HG03066 (cell line): Measurements from ENCODE around the gene DNAH8.

Experiments used
- ATAC-seq: cut with Tn5 transposase; IDR thresholded peaks from one replicate; pipeline ENCODE4 v1.9.1; 2021; ENCODE audit warnings: low read depth; ENCODE audit not compliant: unreplicated experiment

The DNAH8 gene

DNA sequence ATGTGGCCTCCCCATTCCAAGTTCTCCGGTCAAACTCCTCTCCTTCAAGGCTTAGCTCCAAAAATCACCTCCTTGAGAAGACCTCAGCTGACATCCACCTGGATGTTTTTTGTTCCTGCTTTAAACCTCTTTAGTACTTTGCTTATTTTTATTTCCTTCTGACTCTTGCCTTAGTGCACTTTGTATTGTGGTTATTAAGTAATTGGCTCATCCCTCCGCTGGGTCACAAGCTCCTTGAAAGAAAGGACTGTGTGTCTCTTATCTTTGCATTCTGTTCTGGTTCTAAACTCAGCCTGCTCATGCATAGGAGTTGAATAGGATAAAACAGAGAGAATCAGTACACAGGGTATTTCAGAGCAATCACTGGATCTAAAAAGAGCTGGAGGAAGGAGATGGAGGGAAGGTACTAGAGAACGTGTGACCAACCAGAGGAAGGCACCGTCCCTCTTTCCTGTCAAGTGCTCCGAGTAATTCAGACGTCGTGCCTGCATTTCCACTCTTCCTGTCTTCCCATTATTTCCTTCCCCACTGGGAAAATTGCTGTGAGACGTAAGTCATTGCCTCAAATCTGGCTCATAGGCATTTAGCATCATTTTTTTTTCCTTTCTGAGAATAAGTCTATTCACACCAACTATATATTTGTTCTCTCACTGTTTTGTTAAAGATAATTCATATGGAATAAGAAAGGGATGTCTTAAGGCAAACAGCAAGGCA is 273.8 kb downstream of the DNAH8 start:
- ATAC-seq, result no peak

DNA sequence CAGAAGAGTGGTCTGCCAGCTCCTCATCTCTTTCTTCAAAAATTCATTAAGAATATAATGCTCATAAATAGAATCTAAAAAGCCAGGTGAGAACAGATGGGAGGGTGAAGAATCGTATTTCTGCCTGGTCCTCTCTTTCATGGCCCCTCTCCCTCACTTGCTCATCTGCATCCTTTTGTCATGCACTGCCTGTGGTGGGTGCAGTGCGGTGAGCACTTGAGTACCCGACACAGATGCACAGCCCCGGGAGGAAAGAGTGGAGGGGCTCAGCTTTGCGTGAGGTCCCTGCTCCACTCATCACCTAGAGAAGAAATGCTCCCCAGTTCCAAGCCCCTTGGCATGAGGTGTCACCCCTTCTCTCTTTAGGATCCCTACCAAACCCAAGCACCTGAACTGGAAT is 275.4 kb downstream of the DNAH8 start:
- no peak for ATAC-seq

DNA sequence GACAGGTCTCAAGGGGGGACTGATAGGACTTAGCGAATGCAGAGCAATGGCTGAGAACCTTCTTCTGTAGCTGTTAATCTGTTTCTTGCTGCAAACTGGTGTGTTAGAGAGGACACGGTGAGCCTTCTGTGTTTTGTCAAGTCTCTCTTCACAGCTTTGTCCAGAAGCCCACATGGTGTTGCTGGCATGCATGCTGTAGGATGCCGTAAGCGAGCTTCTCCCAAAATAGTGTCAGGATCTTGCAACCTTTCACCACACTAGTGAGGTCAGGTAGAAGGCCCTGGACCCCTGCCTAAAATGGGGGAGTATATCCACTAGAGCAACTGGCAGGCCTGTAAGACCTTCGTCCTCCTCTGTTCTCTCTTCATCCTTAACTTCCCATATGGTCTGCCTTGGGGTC is 281.6 kb downstream of the DNAH8 start:
- no peak for ATAC-seq

DNA sequence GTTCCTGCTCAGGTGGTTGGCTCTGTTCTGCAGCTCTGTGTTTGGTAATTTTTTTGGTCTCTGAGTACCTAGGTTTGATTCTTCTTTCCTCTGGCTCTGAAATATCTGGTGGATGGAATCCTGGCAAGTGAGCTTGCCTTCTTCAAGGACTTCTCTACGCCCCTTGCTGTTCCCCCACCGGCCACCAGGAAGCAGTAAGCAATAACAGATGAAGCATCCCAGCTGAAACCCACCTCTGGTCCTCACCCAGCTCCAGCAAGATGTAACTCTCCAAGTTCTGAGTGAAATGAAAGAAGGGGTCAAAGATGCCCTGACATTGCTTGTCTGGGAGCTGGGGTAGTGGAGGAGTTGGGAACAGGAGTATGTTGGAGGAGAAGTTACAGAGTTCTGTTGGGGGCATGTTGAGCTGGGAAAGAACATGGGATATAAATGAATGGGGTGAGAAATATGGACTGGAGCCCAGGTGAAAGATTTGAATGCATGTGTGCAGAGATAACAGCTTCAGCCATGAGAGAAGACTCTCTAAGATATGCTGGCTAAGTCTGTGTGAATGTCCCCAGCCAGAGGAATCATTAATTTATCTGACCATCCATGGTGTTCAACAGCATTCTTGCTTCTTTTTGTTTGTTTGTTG is 282.1 kb downstream of the DNAH8 start:
- ATAC-seq, result no peak

DNA sequence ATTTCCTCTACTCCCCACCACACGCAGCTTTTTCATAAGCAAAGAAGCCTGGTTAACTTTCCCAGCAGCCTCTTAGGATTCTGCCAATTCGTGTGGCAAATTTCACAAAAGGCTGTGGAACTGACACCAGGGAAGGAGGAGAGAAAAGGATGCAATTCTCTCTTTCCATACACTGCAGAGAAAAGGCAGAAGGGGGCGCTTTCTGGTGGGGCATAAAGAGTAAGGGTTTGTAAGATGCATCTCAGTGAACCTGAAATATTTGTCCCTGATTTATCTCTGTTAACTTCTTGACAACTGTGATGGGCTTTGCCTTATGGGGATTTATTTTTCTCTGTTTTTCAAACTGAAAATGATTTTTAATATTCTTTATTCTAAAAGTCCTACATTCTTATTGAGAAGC is 288.0 kb downstream of the DNAH8 start:
- no peak for ATAC-seq

DNA sequence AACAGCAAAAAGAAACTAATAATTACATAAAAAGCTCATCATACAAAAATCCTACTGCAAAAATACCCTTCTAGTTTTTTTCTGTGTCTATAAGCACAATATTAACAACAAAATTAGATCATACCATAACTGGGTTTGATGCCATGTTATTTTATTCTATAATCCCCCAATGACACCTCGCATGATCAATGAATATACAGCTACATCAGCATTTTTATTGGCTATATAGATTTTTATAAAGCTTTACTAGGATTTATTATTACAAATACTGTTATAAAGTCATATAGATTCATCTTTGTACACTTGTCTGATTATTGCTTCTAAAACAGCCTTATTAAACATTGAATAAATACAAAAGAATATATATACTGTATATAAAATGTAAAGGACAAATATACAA is 288.4 kb downstream of the DNAH8 start:
- no peak for ATAC-seq

DNA sequence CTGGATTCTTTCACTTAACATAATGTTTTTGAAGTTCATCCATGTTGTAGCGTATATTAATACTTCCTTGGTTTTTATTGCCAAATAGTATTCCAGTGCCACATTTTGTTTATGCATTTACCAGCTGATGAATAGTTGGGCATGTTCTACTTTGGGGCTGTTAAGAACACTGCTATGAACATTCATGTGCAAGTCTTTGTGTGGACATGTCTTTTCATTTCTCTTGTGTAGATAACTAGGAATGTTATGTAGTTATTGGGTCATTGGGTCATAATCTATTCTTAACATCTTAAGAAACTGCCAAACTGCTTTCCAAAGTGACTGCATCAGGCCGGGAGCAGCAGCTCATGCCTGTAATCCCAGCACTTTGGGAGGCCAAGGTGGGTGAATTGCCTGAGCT is 289.7 kb downstream of the DNAH8 start:
- ATAC-seq, result no peak

DNA sequence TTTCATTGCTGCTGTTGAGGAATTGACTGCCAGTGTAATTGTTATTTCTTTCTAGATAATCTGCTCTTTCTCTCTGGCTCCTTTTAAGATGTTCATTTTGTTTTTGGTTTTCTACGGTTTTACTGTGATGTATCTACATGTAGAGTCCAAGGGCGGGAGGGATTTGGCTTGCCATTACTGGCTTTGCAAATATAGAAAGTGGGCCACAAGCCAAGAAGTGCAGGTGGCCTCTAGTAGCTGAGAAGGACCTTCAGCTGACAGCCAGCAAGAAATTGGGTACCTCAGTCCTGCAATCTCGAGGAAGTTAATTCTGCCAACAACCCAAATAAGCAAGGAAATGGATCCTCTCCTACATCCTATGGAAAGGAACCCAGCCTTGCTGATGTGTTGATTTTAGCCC is 290.7 kb downstream of the DNAH8 start:
- ATAC-seq, result no peak

DNA sequence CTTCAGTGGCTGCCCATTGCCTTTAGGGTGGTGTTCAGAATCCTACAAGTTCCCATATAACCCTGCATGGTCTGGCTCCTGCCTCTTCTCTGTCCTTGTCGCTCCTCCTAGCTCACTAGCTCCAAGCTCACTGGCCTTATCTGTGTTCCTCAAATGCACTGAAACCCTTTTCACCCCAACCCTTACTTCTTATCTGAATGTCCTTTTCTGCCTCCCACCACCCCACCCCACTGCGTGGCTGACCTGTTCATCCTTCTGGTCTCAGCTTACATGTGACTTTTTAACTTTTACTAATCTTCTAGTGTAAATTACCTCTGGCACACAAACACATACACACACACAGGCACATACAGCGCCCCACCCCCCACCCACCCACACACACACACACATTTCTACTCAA is 292.5 kb downstream of the DNAH8 start:
- no peak for ATAC-seq

DNA sequence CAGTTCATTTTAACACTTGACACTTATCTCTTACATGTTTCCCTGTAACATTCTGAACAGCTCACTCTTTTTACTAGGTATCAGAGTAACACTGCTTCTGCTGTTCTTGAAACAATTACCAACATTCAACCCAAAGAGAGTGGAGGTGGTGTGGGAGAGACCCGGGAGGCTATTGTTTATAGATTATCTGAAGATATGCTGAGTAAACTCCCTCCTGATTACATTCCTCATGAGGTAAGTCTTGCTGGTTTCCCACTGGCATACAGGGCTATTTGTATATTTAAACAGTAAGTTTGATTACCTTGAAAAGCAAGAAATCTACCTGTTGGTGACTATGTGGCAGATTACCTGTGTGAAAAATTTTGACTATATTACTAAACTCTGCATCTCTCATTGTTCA is 293.6 kb downstream of the DNAH8 start:
- ATAC-seq, result no peak

DNA sequence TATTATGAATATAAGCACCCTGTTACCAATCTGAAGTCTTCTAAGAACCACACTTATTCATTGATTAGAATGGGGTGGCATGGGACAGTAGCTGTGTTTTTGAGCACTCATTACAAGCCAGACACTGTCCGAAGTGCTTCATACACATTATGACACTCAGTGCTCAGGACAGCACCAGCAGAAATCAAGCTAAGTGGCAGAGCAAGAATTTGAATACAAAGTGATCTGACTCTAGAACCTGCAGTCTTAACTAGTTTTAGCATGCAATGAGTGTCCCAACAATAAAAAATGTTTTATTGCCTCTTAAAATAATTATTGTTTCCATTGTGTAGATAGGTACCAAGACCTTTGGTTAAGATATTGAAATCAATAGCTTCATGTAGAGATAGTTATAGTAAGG is 294.4 kb downstream of the DNAH8 start:
- no peak for ATAC-seq

DNA sequence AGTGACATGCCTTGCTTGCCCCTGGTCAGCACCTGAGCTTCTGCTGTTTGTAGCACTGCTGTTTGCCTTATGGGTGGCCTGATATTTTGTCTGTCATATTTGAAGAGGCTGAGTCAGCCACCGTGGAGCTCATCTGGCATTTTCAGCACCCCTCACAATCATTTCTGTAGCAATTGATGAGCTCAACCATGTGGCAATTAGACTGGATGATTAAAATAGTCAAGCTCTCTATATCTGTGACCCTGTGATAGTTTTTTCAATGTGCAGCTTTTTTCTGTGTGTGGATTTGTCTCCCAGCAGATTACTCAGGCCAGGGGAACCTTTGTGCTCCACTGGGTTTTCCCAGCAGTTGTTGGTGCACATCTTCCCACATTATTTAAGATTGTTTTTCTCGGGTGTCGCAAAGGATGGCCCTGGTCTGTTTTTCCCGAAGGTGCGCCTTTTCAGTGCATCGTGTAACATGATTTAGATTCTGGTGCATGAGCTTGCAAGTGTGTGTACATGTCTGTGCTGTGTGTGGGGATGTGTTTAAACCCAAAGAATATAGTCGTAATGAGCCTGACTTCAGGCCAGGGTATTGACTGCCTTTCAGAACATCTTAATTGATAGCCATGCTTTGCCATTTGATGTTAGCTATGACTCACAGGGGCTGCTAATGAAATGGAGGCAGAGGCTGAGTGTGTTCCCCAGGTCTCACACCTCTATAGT is 301.9 kb downstream of the DNAH8 start:
- ATAC-seq, result no peak

DNA sequence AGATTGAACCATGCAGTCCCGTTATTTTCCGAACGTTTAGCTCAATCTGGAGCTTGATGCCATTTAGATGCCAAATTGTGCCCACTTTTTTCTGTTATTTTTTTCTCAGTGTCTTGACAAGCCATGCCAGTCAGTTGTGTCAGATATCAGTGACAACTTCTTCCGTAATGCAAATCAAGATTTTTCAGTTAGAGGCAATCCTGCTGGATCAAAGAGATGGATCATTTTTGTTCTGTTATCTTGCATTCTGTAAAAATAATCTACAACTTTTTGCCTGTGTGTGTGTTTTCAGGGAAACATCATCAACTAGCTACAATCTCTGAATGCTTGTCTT is 302.4 kb downstream of the DNAH8 start:
- no peak for ATAC-seq

DNA sequence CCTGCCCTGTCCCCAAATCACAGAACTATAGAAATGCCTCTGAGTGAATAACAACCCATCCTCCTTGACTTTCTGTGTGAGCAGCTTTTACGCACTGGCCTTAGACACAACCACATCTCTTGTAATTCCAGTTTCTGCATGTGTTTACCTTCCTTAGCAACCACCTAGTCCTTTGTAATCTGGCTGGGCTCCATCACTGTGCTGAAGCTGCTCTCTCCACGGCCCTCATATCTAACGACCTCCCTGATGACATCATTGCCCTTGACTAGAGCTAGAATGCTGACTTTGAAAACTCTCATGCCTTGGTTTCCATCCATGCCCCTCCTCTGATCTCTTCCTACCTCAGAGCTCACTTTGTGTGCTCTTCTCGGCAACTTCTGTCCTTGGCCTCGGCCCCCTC is 303.0 kb downstream of the DNAH8 start:
- no peak for ATAC-seq

DNA sequence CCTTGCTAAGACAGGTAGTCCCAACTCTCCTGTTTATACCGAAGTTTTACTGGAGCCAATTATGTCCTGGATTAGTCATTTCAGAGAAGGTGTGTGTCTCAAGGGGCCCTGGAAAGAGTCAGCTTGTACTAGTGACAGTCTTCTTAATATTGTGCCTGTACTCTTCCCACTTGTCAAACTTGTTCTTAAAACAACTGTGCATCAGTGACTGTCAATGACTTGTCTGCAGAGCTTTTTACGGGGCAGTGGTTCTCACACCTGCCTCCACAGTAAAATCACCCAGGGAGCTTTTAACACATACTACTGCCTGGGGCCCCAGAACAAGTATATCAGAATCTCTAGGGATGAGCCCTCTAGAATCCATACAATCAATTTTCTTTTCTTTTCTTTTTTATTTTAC is 305.0 kb downstream of the DNAH8 start:
- no peak for ATAC-seq

DNA sequence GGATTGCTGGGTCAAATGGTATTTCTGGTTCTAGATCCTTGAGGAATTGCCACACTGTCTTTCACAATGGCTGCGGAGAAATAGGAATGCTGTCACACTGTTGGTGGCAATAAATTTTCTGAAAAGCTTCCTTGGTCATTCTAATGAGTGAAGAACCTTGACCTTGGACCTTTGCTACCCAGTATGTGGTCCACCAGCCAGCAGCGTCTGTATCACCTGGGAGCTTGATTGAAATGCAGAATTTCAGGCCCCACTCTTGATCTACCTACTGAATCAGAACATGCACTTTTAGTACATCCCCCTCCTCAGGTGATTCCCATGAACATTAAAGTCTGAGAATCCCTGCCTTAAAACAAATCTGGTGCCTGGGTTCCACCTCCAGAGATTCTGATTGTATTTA is 305.9 kb downstream of the DNAH8 start:
- no peak for ATAC-seq

DNA sequence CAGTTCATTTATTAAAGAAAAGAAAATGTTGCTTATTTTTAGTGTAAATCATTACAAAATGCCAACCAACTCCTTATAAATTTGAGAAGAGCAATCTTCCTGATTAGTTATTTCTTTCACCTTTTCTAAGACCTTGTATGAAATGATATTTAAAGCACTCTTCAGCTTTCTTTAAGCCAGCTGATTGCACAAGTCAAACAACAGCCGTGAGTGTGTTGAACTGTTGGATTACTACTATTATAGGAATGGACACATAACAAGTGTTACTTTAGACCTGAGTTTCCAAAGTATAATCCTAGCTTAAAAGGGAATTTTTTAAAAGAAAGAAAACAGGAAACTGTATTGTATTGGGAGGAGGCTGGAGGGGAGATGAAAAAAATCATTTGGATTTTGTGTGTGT is 306.7 kb downstream of the DNAH8 start:
- no peak for ATAC-seq

DNA sequence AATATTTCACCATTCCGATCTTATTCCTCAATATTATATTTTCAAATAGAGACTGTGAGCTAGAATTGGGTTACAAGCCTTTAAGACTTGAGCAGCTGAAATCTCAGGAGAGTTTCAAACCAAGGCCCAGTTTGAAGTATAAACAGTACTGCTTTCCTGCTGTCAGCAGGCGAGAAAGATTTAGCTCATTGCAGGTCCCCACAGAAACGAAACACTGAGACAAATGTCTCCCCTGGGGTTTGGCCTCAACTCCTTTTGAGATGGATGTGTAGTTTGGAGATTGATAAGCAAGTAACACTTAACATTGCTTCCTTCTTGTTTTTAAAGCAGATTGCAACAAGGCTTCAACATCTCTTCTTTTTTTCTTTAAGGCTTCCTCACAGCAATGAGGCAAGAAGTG is 311.1 kb downstream of the DNAH8 start:
- no peak for ATAC-seq

DNA sequence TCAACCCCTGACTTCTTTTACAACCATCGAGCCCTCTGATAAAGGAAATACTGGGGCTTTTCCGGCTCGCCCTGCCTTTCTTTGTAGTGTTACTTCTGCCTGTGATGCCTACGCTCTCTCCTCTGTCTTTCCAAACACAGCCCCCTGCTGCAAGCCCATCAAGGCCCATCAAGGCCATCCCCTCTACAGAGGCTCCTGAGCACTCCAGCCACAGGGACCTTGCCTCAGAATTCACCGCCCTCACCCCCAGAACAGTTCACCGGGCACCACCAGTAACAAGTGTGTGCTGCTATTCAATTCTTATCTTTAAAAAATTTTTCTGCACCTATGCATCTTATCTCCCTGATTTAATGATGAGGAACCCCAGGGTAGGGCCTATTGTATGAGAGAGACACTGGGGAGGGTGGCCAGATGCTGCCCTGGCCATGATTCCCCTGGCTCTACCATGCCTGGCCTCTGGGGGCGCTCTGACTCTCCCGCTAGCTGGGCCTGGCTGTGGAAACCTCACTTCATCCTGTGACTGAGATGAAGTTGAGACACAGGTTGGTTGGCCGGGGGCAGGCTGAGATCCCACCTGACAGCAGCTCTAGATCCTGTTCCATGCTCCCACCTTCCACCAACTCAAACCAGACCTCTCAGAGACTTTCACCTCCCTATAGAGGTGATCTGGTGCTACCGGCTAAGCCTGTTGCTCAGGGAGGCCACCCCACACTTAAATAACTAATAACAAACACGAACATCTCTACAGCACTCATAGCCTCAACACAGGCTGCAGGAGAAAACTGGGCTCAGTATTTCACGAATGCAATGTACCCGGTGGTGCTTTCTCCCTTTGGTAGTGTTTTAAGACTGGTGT is 314.3 kb downstream of the DNAH8 start:
- ATAC-seq, result no peak

DNA sequence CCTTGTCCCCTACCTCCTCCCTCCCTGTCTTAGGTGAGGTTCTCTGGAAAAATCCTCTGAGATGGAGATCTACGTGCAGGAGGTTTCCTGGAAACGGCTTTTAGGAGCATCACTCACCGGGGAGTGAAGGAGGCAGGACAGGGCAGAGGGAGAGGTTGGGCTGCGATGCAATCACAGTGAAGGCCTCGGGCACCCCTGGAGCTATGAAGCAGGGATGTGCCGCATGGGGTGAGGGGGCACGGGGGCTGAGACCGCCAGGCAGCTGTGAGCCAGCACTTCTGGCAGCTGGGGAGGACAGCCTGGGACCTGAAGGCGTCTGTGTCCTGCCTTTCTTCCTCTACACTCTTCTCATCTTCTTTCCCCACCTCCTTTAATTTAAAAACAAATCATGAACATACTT is 320.6 kb downstream of the DNAH8 start:
- no peak for ATAC-seq

DNA sequence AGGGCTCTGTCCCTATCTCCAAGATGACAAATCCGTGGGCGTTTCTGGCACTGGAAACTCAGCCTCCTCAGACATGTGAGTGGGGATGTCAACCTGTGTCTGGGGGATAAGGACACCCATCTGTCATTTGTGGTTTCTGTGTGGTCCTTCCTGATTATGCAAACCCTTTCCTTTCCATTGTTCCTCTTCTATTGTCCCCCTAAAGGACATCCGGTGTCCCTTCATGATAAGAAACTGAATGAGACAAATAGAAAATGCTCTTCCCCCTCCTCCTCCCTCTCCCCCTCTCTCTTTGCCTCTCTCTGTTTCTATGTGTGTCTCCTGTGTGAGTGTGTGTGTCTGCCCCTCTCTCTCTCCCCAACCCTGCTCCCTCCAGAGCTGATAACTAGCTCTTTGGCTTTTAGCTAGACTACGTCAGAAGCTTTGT is 322.0 kb downstream of the DNAH8 start:
- no peak for ATAC-seq
